H9 (cell line): ENCODE results near the gene DISC1. TPM values are rescaled to one million over a fixed set of nuclear protein-coding genes. Genes with fewer than 3 reads are reported as not detected.

Experiments
- DNase-seq: peaks from one replicate; pipeline ENCODE4 v3.0.0-alpha.2; 2017
- H2AFZ ChIP-seq: one replicate; pipeline ENCODE4 v1.6.1; 2013; ENCODE audit warnings: mild to moderate bottlenecking, low read length, control low read depth, moderate library complexity
- H2AK5ac ChIP-seq: 2 replicates; pipeline ENCODE4 v1.6.1; 2013; ENCODE audit warnings: low read length, control low read depth, mixed read lengths; ENCODE audit not compliant: insufficient read length
- H2BK120ac ChIP-seq: one replicate; pipeline ENCODE4 v1.6.1; 2013; ENCODE audit warnings: low read depth, mild to moderate bottlenecking, low read length, control low read depth, inconsistent platforms; ENCODE audit not compliant: poor library complexity, severe bottlenecking
- H2BK12ac ChIP-seq: 2 replicates; pipeline ENCODE4 v1.6.1; 2013; ENCODE audit warnings: low read length, control low read depth, mixed read lengths, low read depth; ENCODE audit not compliant: insufficient read length
- H2BK15ac ChIP-seq: 2 replicates; pipeline ENCODE4 v1.6.1; 2013; ENCODE audit warnings: low read depth, low read length, control low read depth
- H2BK20ac ChIP-seq: one replicate; pipeline ENCODE4 v1.6.1; 2013; ENCODE audit warnings: low read depth, mild to moderate bottlenecking, low read length, control low read depth, inconsistent platforms; ENCODE audit not compliant: poor library complexity, severe bottlenecking
- H2BK5ac ChIP-seq: 2 replicates; pipeline ENCODE4 v1.6.1; 2013; ENCODE audit warnings: low read length, control low read depth, mixed read lengths; ENCODE audit not compliant: insufficient read length
- H3K14ac ChIP-seq: 2 replicates; pipeline ENCODE4 v1.6.1; 2013; ENCODE audit warnings: low read length, control low read depth; ENCODE audit not compliant: insufficient read depth
- H3K18ac ChIP-seq: 2 replicates; pipeline ENCODE4 v1.6.1; 2013; ENCODE audit warnings: low read depth, mild to moderate bottlenecking, mixed read lengths, low read length, control low read depth; ENCODE audit not compliant: insufficient read length
- H3K23ac ChIP-seq: 2 replicates; pipeline ENCODE4 v1.6.1; 2013; ENCODE audit warnings: low read length, control low read depth, mixed read lengths, low read depth; ENCODE audit not compliant: insufficient read length
- H3K23me2 ChIP-seq: 2 replicates; pipeline ENCODE4 v1.6.1; 2013; ENCODE audit warnings: low read depth, mild to moderate bottlenecking, mixed read lengths, low read length, control low read depth; ENCODE audit not compliant: insufficient read length, poor library complexity, severe bottlenecking
- H3K27ac ChIP-seq: 2 replicates; pipeline ENCODE4 v1.5.1; 2013; ENCODE audit warnings: low read length, control low read depth, mixed read lengths, low read depth; ENCODE audit not compliant: insufficient read length
- H3K27me3 ChIP-seq: 2 replicates; pipeline ENCODE4 v1.6.1; 2013; ENCODE audit warnings: low read length, control low read depth, inconsistent platforms; ENCODE audit not compliant: insufficient read depth
- H3K4ac ChIP-seq: 2 replicates; pipeline ENCODE4 v1.6.1; 2013; ENCODE audit warnings: low read depth, mild to moderate bottlenecking, control low read depth, inconsistent platforms, low read length, moderate library complexity
- H3K4me1 ChIP-seq: 2 replicates; pipeline ENCODE4 v1.6.1; 2013; ENCODE audit warnings: low read length, control low read depth, inconsistent platforms; ENCODE audit not compliant: insufficient read depth
- H3K4me2 ChIP-seq: 2 replicates; pipeline ENCODE4 v1.6.1; 2013; ENCODE audit warnings: low read length, control low read depth, mixed read lengths; ENCODE audit not compliant: insufficient read length, insufficient read depth
- H3K56ac ChIP-seq: 2 replicates; pipeline ENCODE4 v1.6.1; 2013; ENCODE audit warnings: low read depth, mild to moderate bottlenecking, mixed read lengths, low read length, control low read depth; ENCODE audit not compliant: insufficient read length
- H3K79me1 ChIP-seq: 2 replicates; pipeline ENCODE4 v1.6.1; 2013; ENCODE audit warnings: low read depth, mild to moderate bottlenecking, moderate library complexity, low read length, control low read depth, inconsistent platforms; ENCODE audit not compliant: insufficient read depth, poor library complexity, severe bottlenecking
- H3K79me2 ChIP-seq: 2 replicates; pipeline ENCODE4 v1.6.1; 2013; ENCODE audit warnings: low read length, control low read depth, inconsistent platforms; ENCODE audit not compliant: insufficient read depth
- H3K9ac ChIP-seq: 2 replicates; pipeline ENCODE4 v1.6.1; 2013; ENCODE audit warnings: low read length, control low read depth, mixed read lengths; ENCODE audit not compliant: insufficient read length; ENCODE audit errors: extremely low read depth
- H3K9me3 ChIP-seq: one replicate; pipeline ENCODE4 v1.6.1; 2013; ENCODE audit warnings: low read depth, low read length, inconsistent platforms; ENCODE audit not compliant: control insufficient read depth
- H3T11ph ChIP-seq: one replicate; pipeline ENCODE4 v1.6.1; 2013; ENCODE audit warnings: mild to moderate bottlenecking, low read length, control low read depth, inconsistent platforms
- H4K20me1 ChIP-seq: one replicate; pipeline ENCODE4 v1.6.1; 2013; ENCODE audit not compliant: control insufficient read depth, insufficient read length, insufficient read depth
- H4K5ac ChIP-seq: 2 replicates; pipeline ENCODE4 v1.6.1; 2013; ENCODE audit warnings: low read depth, mild to moderate bottlenecking, mixed read lengths, low read length, control low read depth; ENCODE audit not compliant: insufficient read length
- H4K8ac ChIP-seq: replicated peaks from 2 replicates; pipeline ENCODE4 v1.6.1; 2013; ENCODE audit warnings: low read length, control low read depth, mixed read lengths, low read depth; ENCODE audit not compliant: insufficient read length
- H4K91ac ChIP-seq: 2 replicates; pipeline ENCODE4 v1.6.1; 2013; ENCODE audit warnings: low read depth, mild to moderate bottlenecking, moderate library complexity, mixed read lengths, low read length, control low read depth; ENCODE audit not compliant: insufficient read length
- H3K27ac Mint-ChIP-seq, 3 experiments: 2 replicates in 2 of 3; 3 replicates in 1 of 3; pipeline ENCODE4 v1.8.0; 2020 to 2021; ENCODE audit warnings: mixed read lengths in 3 of 3, mild to moderate bottlenecking in 1 of 3, moderate library complexity in 1 of 3
- H3K27me3 Mint-ChIP-seq: 2 replicates; pipeline ENCODE4 v1.8.0; 2021; ENCODE audit warnings: low read depth, mild to moderate bottlenecking, moderate library complexity, mixed read lengths
- H3K36me3 Mint-ChIP-seq, 3 experiments: 2 replicates in 2 of 3; 3 replicates in 1 of 3; pipeline ENCODE4 v1.8.0; 2020 to 2021; ENCODE audit warnings: low read depth in 3 of 3, mixed read lengths in 3 of 3; ENCODE audit not compliant: insufficient read depth in 1 of 3
- H3K4me1 Mint-ChIP-seq, 2 experiments: 2 replicates each; pipeline ENCODE4 v1.8.0; 2020; ENCODE audit warnings: mixed read lengths in 2 of 2
- H3K4me3 Mint-ChIP-seq, 2 experiments: 2 replicates in 1 of 2; 3 replicates in 1 of 2; pipeline ENCODE4 v1.8.0; 2020 to 2021; ENCODE audit warnings: mild to moderate bottlenecking in 2 of 2, mixed read lengths in 2 of 2, moderate library complexity in 1 of 2
- H3K9me3 Mint-ChIP-seq, 2 experiments: 2 replicates in 1 of 2; 3 replicates in 1 of 2; pipeline ENCODE4 v1.8.0; 2020; ENCODE audit warnings: mild to moderate bottlenecking in 2 of 2, mixed read lengths in 2 of 2, moderate library complexity in 1 of 2
- WGBS: extraction: QIAGEN DNeasy Blood & Tissue Kit; methylation state at CpG from one replicate; pipeline ENCODE4 v1.1.7; 2013; ENCODE audit warnings: missing lambda C conversion rate, low lambda C conversion rate, mixed read lengths; ENCODE audit not compliant: insufficient read length; ENCODE audit errors: extremely low coverage; 5-methylcytosine and 5-hydroxymethylcytosine counted together
- total RNA-seq: library from RNA; stranded (reverse); gene quantifications from 2 replicates; pipeline ENCODE4 v1.2.1, GENCODE V29; 2021
- TF ChIP-seq, protein P1 (sequence below): fragments of 200-600 bp; sonication (generic); conservative IDR thresholded peaks from 3 replicates; pipeline ENCODE4 v1.8.0; 2021; ENCODE audit warnings: antibody characterized with exemption, mild to moderate bottlenecking

The DISC1 gene
- total RNA-seq, 1 experiment from 2014 or later: 2.5 TPM

- no peaks in the 10 kb centered on the region for H3K27me3 ChIP-seq
- H3K56ac ChIP-seq: no peak overlapping the region
- H2BK15ac ChIP-seq: no peak overlapping the region
- no peak overlapping the region for H2AK5ac ChIP-seq
- no peak overlapping the region for H3K4me2 ChIP-seq
- no peaks in the 10 kb centered on the region for H3K23me2 ChIP-seq
- no peak overlapping the region for H4K5ac ChIP-seq
- H3K9ac ChIP-seq: no peak overlapping the region
- no peaks in the 10 kb centered on the region for H4K20me1 ChIP-seq
- DNase-seq: no peak
- no peak overlapping the region for H2BK5ac ChIP-seq
- TF ChIP-seq, protein P1, sequence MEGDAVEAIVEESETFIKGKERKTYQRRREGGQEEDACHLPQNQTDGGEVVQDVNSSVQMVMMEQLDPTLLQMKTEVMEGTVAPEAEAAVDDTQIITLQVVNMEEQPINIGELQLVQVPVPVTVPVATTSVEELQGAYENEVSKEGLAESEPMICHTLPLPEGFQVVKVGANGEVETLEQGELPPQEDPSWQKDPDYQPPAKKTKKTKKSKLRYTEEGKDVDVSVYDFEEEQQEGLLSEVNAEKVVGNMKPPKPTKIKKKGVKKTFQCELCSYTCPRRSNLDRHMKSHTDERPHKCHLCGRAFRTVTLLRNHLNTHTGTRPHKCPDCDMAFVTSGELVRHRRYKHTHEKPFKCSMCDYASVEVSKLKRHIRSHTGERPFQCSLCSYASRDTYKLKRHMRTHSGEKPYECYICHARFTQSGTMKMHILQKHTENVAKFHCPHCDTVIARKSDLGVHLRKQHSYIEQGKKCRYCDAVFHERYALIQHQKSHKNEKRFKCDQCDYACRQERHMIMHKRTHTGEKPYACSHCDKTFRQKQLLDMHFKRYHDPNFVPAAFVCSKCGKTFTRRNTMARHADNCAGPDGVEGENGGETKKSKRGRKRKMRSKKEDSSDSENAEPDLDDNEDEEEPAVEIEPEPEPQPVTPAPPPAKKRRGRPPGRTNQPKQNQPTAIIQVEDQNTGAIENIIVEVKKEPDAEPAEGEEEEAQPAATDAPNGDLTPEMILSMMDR: no peak
- H3K4me3 Mint-ChIP-seq: no peak overlapping the region
- H3K4me1 Mint-ChIP-seq: peaks cover 3 to 8% of the 10 kb centered on the region in 2 experiments; a peak in 3 of 4 replicates
- no peak overlapping the region for H4K8ac ChIP-seq
- no peak overlapping the region for H3K27ac Mint-ChIP-seq
- H4K91ac ChIP-seq: no peak overlapping the region
- no peak overlapping the region for H2BK120ac ChIP-seq
- H2AFZ ChIP-seq: no peak overlapping the region
- no CpG with 5 or more reads among the region's 1 CpG for WGBS
- H3K23ac ChIP-seq: no peak overlapping the region
- H2BK12ac ChIP-seq: no peak overlapping the region
- no peaks in the 10 kb centered on the region for H3K79me1 ChIP-seq
- H3K36me3 Mint-ChIP-seq: no peaks in the 10 kb centered on the region
- no peaks in the 10 kb centered on the region for H3K79me2 ChIP-seq
- H3K18ac ChIP-seq: no peak overlapping the region
- no peak overlapping the region for H3T11ph ChIP-seq
- H3K27ac ChIP-seq: no peak overlapping the region
- H3K9me3 Mint-ChIP-seq: no peaks in the 10 kb centered on the region; a peak in 1 of 5 replicates
- H3K9me3 ChIP-seq: no peaks in the 10 kb centered on the region
- no peak overlapping the region for H3K14ac ChIP-seq
- peaks cover 4% of the 10 kb centered on the region; the same call in 1 of the 2 replicates for H3K27me3 Mint-ChIP-seq
- no peak overlapping the region for H2BK20ac ChIP-seq
- no peak overlapping the region for H3K4ac ChIP-seq
- H3K4me1 ChIP-seq: peaks cover 4% of the 10 kb centered on the region; the same call in 1 of the 2 replicates
Observed at GRCh38 chr1:231786126-231786525, 159.5 kb downstream of the DISC1 start.
